Measurements from ENCODE around the gene KAT6B.

DNA sequence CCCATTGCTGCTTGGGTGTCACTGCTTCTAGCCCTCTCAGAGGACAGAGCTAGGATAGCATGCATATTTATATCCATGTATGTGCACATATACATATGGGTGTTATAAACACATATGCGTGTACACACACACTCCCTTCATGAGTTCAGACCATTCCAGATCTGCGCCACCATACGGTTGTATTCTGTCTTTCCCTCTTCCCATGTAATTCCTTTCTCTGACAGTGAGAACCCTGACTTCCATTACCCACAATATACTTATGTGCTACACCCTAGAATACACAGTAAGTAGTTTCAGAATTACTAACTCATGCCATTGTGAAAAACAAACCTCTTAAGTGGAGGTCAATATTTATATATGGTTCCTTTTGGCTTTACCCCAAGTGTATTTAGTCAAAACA lies 168.5 kb downstream of the KAT6B start:
- TF ChIP-seq CTCF (IDR thresholded peaks at IDR 0.05; ENCODE audit: poor library complexity) (no peak), EZH2 (IDR thresholded peaks at IDR 0.05; ENCODE audit: borderline replicate concordance) (no peak)

Measured in hepatocyte (in vitro differentiated cells).